ENCODE measurements around the gene CYP3A7. TPM values are rescaled to one million over a fixed set of nuclear protein-coding genes. Genes with fewer than 3 reads are reported as not detected.
A peak's percentile ranks its signal among the peaks of the same experiment; 100 is the strongest.

Gene CYP3A7
- total and polyA plus RNA-seq, 9 of the 15 experiments (the other 6 are each of a cell fraction or from before 2014, with no cell fraction given) = 0.20 TPM; not detected in 8

DNA sequence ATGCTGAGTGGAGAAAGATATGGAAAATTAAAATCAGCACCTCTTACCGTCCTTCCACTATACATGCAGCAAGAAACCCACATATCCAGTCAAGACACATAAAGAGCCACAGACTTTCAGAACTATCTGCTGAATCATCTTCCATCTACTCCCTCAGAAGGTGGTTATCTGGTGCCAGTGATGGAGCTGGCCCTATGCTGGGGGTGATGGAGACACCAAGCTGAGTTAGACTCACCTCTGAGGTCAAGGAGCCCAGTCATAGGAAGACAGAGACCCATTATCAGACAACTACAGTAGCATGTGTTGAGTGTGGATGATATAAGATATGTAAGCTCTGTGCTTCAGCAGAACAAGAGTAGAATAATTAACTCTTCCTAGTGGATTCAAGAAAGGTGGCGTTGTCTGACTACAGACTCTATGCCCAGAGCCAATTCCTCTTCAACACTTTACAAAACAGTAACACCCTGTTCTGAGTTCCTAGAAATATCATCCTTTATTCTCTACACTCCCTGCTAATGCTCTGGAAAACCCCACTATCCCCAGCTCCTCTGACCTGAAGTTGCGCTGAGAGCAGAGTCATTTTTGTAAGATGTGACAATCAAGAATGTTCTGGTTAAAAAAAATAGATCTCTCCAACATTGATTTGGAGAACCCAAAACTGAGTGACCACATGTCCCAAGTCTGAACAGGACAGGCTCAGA is 69.5 kb downstream of the CYP3A7 start (continued):
- TF ChIP-seq ZNF778 (CRISPR knock-in tag; IDR thresholded peaks at IDR 0.05) = no peak
- TF ChIP-seq TOE1 (IDR thresholded peaks at IDR 0.05; ENCODE audit: borderline replicate concordance) = peak; percentile 73; the same call in 1 of the 2 replicates
- TF ChIP-seq TOE1 (CRISPR knock-in tag; IDR thresholded peaks at IDR 0.05; ENCODE audit: borderline replicate concordance, low read depth) = no peak
- no peak for TF ChIP-seq ZNF311 (CRISPR knock-in tag; IDR thresholded peaks at IDR 0.05)
- TF ChIP-seq, protein P1, sequence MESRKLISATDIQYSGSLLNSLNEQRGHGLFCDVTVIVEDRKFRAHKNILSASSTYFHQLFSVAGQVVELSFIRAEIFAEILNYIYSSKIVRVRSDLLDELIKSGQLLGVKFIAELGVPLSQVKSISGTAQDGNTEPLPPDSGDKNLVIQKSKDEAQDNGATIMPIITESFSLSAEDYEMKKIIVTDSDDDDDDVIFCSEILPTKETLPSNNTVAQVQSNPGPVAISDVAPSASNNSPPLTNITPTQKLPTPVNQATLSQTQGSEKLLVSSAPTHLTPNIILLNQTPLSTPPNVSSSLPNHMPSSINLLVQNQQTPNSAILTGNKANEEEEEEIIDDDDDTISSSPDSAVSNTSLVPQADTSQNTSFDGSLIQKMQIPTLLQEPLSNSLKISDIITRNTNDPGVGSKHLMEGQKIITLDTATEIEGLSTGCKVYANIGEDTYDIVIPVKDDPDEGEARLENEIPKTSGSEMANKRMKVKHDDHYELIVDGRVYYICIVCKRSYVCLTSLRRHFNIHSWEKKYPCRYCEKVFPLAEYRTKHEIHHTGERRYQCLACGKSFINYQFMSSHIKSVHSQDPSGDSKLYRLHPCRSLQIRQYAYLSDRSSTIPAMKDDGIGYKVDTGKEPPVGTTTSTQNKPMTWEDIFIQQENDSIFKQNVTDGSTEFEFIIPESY (CRISPR knock-in tag; IDR thresholded peaks at IDR 0.05) = peak; percentile 64; the same call in 1 of the 2 replicates
- TF ChIP-seq, protein P2, sequence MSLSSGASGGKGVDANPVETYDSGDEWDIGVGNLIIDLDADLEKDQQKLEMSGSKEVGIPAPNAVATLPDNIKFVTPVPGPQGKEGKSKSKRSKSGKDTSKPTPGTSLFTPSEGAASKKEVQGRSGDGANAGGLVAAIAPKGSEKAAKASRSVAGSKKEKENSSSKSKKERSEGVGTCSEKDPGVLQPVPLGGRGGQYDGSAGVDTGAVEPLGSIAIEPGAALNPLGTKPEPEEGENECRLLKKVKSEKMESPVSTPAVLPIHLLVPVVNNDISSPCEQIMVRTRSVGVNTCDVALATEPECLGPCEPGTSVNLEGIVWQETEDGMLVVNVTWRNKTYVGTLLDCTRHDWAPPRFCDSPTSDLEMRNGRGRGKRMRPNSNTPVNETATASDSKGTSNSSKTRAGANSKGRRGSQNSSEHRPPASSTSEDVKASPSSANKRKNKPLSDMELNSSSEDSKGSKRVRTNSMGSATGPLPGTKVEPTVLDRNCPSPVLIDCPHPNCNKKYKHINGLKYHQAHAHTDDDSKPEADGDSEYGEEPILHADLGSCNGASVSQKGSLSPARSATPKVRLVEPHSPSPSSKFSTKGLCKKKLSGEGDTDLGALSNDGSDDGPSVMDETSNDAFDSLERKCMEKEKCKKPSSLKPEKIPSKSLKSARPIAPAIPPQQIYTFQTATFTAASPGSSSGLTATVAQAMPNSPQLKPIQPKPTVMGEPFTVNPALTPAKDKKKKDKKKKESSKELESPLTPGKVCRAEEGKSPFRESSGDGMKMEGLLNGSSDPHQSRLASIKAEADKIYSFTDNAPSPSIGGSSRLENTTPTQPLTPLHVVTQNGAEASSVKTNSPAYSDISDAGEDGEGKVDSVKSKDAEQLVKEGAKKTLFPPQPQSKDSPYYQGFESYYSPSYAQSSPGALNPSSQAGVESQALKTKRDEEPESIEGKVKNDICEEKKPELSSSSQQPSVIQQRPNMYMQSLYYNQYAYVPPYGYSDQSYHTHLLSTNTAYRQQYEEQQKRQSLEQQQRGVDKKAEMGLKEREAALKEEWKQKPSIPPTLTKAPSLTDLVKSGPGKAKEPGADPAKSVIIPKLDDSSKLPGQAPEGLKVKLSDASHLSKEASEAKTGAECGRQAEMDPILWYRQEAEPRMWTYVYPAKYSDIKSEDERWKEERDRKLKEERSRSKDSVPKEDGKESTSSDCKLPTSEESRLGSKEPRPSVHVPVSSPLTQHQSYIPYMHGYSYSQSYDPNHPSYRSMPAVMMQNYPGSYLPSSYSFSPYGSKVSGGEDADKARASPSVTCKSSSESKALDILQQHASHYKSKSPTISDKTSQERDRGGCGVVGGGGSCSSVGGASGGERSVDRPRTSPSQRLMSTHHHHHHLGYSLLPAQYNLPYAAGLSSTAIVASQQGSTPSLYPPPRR (CRISPR knock-in tag; IDR thresholded peaks at IDR 0.05; ENCODE audit: borderline replicate concordance) = no peak
- no peak for TF ChIP-seq ZNF165 (CRISPR knock-in tag; IDR thresholded peaks at IDR 0.05; ENCODE audit: borderline replicate concordance)
- no peak for TF ChIP-seq ZFP30 (CRISPR knock-in tag; IDR thresholded peaks at IDR 0.05; ENCODE audit: borderline replicate concordance)
- no peak; a peak in 1 of 4 replicates for TF ChIP-seq NRF1 (conservative IDR thresholded peaks at IDR 0.05 in 1 of 2, IDR thresholded peaks at IDR 0.05 in 1 of 2)
- peak; percentile 92 for TF ChIP-seq DMBX1 (CRISPR knock-in tag; IDR thresholded peaks at IDR 0.05; ENCODE audit: borderline replicate concordance)
- TF ChIP-seq ZEB2 (IDR thresholded peaks at IDR 0.05) = peak; percentile 99
- TF ChIP-seq ZNF232 (CRISPR knock-in tag; IDR thresholded peaks at IDR 0.05) = no peak
- TF ChIP-seq ZNF551 (CRISPR knock-in tag; IDR thresholded peaks at IDR 0.05) = no peak
- no peak for TF ChIP-seq FOXO4 (CRISPR knock-in tag; IDR thresholded peaks at IDR 0.05)
- no peak for TF ChIP-seq FOXA1 (IDR thresholded peaks at IDR 0.05; ENCODE audit: borderline replicate concordance)
- TF ChIP-seq, protein P3, sequence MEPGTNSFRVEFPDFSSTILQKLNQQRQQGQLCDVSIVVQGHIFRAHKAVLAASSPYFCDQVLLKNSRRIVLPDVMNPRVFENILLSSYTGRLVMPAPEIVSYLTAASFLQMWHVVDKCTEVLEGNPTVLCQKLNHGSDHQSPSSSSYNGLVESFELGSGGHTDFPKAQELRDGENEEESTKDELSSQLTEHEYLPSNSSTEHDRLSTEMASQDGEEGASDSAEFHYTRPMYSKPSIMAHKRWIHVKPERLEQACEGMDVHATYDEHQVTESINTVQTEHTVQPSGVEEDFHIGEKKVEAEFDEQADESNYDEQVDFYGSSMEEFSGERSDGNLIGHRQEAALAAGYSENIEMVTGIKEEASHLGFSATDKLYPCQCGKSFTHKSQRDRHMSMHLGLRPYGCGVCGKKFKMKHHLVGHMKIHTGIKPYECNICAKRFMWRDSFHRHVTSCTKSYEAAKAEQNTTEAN (CRISPR knock-in tag; IDR thresholded peaks at IDR 0.05) = no peak
- TF ChIP-seq ZNF212 (CRISPR knock-in tag; IDR thresholded peaks at IDR 0.05) = no peak
- no peak for TF ChIP-seq POLR2H (tag; IDR thresholded peaks at IDR 0.05; ENCODE audit: low read depth)
- no peak for TF ChIP-seq MCM5 (IDR thresholded peaks at IDR 0.05; ENCODE audit: low read depth)
